ENCODE data around the gene ZNF793.

The ZNF793 gene

GRCh38 chr19:37506387-37507166, at the start of gene ZNF793:
Gene ZNF793 (plus strand): TSS chr19:37506939. CDS start chr19:37523440, 16,501 bp downstream.
- peak; percentile 32 for DNase-seq (ENCODE audit: low read depth)

GRCh38 chr19:37466277-37466797, 40.4 kb upstream of the ZNF793 start:
- no peak for DNase-seq (ENCODE audit: low read depth)

- DNase-seq (ENCODE audit: low read depth), result peak; percentile 92
Observed at GRCh38 chr19:37466798-37467607, 39.7 kb upstream of the ZNF793 start, which contains the start of gene ZNF569. Gene ZNF569 (minus strand): TSS chr19:37467444. CDS start chr19:37444921, 22,523 bp downstream.

- no peak for DNase-seq (ENCODE audit: low read depth)
Observed at GRCh38 chr19:37467608-37468090, 39.1 kb upstream of the ZNF793 start.

GRCh38 chr19:37468961-37469777, 37.6 kb upstream of the ZNF793 start, which contains the start of gene ZNF570:
Gene ZNF570 (plus strand): TSS chr19:37469356. CDS start chr19:37470355, 999 bp downstream.
- peak; percentile 85 for DNase-seq (ENCODE audit: low read depth)

- DNase-seq (ENCODE audit: low read depth), result no peak
Observed at GRCh38 chr19:37470216-37470615, 36.5 kb upstream of the ZNF793 start.

- DNase-seq (ENCODE audit: low read depth), result no peak
Observed at GRCh38 chr19:37472165-37472564, 34.6 kb upstream of the ZNF793 start.

GRCh38 chr19:37484406-37485168, 22.2 kb upstream of the ZNF793 start:
- DNase-seq (ENCODE audit: low read depth), result no peak

- DNase-seq (ENCODE audit: low read depth), result no peak
Observed at GRCh38 chr19:37492213-37492612, 14.5 kb upstream of the ZNF793 start.

GRCh38 chr19:37505958-37506386, 767 bp upstream of the ZNF793 start:
- DNase-seq (ENCODE audit: low read depth), result no peak

- no peak for DNase-seq (ENCODE audit: low read depth)
Observed at GRCh38 chr19:37507167-37507464, 377 bp downstream of the ZNF793 start.

- no peak for DNase-seq (ENCODE audit: low read depth)
Observed at GRCh38 chr19:37511186-37511585, 4.4 kb downstream of the ZNF793 start.

GRCh38 chr19:37511821-37512220, 5.1 kb downstream of the ZNF793 start:
- DNase-seq (ENCODE audit: low read depth), result no peak

GRCh38 chr19:37513397-37513796, 6.7 kb downstream of the ZNF793 start:
- no peak for DNase-seq (ENCODE audit: low read depth)

- DNase-seq (ENCODE audit: low read depth), result no peak
Observed at GRCh38 chr19:37519890-37520289, 13.2 kb downstream of the ZNF793 start.

- DNase-seq (ENCODE audit: low read depth), result no peak
Observed at GRCh38 chr19:37537391-37537947, 30.7 kb downstream of the ZNF793 start.

- DNase-seq (ENCODE audit: low read depth), result peak; percentile 39
Observed at GRCh38 chr19:37551129-37551993, 44.6 kb downstream of the ZNF793 start.

- no peak for DNase-seq (ENCODE audit: low read depth)
Observed at GRCh38 chr19:37563518-37563917, 56.8 kb downstream of the ZNF793 start.

GRCh38 chr19:37564624-37565369, 58.1 kb downstream of the ZNF793 start:
- no peak for DNase-seq (ENCODE audit: low read depth)

All from EH (cell line).